Dermis blood vessel endothelial cell (primary cell): ENCODE results near the gene HIRIP3. TPM values are rescaled to one million over a fixed set of nuclear protein-coding genes. Genes with fewer than 3 reads are reported as not detected.
"Not testable (repeated sequence)": the region's sequence is repeated elsewhere in the genome, so short reads cannot be mapped to it uniquely, and the experiment has no call there.

Source experiments
- DNase-seq: peaks from one replicate; pipeline ENCODE4 v3.0.0; 2010
- total RNA-seq: library from RNA; depleted of rRNA; stranded (reverse); fragments of >200 nt; gene quantifications from 2 replicates; pipeline ENCODE4 v1.2.3, GENCODE V29; 2014

Gene HIRIP3
- total RNA-seq, 1 donor from 2014 or later: 6.3 TPM

- no peak for DNase-seq
These were observed 21.3 kb upstream of the HIRIP3 start for GRCh38 chr16:30016555-30017276.

- DNase-seq: not testable (repeated sequence)
These were observed 20.0 kb upstream of the HIRIP3 start for GRCh38 chr16:30015450-30015849.

DNA sequence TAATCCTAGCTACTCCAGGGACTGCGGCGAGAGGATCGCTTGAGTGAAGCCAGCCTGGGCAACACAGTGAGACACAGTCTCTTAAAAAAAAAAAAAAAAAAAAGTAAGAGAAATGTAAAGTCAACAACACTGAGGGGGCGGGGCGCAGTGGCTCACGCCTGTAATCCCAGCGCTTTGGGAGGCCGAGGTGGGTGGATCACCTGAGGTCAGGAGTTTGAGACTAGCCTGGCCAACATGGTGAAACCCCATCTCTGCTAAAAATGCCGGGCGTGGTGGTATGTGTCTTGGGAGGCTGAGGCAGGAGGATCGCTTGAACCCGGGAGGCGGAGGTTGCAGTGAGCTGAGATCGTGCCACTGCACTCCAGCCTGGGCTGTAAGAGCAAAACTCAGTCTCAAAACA lies 17.2 kb upstream of the HIRIP3 start:
- DNase-seq: not testable (repeated sequence)

- no peak for DNase-seq
These were observed 16.5 kb upstream of the HIRIP3 start for GRCh38 chr16:30011714-30012504.

DNA sequence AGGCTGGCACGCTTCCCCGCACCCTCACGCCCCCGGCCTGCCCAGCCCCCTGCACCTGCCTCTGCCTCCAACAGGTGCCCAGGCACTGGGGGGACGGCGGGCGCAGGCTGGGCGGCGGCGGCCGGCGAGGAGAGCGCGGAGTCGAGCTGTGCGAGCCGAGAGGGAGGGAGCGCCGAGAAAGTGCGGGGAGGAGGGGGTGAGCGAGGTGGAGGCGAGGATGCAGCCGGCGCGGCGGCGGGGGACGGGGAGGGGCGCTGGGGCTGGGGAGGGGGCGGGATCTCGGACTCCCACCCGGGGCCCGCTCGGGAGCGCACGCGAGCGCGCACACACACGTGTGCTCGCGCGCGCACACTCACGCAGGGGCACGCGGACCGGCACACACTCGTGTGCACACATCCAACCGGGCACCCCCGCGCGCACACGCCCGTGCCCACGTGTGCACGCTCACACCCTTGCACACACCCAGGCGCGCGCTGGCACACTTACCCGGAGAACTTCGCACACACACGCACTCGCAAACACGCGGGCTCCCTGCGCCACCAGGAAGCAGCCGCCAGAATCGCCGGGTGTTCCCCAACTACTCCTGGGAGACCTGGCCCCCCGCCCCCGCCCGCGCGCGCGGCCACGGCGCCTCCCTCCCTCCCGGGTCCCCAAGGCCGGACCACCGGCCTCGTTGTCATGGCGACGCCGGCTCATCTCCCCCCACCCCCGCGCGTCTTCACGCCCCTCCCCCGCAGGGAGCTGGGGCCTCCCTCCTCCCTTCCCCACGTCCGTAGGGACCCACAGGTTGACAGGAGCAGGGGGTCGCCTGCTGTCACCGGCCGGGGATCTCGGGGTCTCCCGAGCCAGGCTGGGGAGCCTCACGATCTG lies 15.7 kb upstream of the HIRIP3 start, which contains the start of gene DOC2A:
Gene DOC2A (minus strand): TSS at position 184 of the 870 bp plus-strand sequence. CDS start 805 bp downstream, outside the sequence.
- DNase-seq: no peak

DNA sequence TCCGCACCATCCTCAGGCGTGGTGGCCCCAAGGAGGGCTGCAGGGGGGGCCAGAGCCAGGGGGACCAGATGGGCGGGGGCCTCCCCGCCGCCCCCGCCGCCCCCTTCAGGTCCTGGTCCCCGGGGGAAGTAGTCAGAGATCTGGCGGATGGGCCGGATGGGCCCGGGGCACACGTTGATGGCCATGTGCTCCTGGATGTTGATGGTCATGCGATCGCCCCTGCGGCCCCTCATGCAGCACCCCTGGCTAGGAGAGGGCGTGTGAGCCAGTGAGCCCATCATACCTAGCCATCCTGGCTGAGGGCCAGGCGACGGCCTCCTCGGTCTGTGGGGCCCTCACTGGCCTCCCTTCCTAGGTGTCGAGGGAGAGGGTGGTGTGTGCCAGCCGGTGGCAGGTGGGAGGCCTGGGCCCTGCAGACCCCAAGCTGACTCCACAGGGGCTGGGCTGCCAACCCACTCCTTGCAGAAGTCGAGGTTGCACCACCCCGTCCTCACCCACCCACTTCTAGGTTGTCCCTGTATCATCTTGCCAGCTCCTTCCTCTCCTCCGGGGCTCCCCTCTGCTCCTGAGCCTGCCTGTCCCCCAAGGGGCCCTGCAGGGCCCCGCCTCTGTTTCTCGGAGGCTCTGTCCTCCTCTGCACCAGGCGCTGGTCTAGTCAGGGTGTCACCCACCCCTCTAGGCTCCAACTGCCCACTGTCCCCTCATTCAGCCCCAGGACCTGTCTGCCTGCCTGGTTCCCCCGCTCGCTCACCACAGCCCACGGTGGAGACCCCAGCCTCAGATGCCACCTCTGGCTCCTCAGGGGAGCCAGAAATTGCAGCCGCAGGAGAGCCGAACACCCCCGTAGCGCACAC lies 14.8 kb upstream of the HIRIP3 start:
- DNase-seq: no peak

DNA sequence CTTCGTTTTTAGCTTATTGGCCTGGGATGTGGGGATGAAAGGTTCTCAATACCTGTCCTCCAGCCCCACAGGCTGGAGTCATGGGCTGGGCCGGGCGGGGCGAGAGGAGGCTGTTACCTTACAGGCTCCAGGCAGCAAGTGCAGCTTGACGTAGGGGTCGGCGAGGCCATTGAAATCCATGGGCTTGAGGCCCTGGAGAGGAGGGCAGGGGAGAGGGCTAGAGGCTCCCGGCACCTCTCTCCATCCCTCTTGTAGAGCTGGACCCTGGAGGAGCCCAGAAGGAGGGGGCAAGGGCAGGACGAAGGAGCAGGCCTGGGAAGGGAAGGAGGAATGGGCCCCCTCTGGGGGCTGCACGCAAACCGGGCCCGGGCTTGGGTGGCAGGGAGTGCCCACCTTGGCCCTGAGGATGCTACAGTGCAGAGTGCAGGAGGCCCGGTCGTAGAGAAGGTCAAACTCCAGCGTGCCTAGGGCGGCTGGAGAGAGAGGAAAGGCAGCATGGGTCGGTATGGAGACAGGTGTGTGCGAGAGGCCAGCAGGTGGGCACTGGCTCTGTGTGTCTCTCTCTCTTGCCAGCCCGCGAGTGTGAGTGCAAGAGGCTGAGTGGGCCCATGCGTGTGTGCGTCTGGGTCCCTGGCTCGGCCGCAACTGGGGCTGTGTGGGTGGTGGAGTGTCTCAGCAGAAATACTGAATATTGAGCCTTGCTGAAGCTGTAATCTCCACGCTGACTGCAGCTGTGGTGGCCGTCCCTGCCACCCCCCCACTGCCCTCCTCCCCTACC lies 13.9 kb upstream of the HIRIP3 start:
- DNase-seq: no peak

- DNase-seq: no peak
These were observed 12.0 kb upstream of the HIRIP3 start for GRCh38 chr16:30007378-30007895.

GRCh38 chr16:30006659-30007377 lies 11.4 kb upstream of the HIRIP3 start:
- DNase-seq: no peak

DNA sequence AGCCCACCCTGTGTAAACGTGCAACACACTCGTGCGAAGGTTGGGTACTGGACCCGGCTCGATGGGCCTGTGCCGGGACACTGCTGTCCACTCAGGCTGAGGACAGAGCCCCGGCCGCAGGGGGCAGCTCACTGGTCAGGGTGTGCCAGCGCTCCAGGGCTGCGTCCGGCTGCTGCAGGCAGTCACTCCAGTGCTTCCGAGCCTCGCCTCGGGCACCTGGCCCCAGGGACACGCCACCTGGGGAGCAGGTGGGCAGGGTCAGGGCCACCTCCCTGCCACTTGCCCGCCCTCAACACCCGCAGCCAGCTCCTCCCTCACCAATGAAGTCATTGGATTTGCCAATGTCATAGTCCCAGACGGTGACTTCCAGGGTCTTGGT lies 10.7 kb upstream of the HIRIP3 start:
- DNase-seq: no peak

DNA sequence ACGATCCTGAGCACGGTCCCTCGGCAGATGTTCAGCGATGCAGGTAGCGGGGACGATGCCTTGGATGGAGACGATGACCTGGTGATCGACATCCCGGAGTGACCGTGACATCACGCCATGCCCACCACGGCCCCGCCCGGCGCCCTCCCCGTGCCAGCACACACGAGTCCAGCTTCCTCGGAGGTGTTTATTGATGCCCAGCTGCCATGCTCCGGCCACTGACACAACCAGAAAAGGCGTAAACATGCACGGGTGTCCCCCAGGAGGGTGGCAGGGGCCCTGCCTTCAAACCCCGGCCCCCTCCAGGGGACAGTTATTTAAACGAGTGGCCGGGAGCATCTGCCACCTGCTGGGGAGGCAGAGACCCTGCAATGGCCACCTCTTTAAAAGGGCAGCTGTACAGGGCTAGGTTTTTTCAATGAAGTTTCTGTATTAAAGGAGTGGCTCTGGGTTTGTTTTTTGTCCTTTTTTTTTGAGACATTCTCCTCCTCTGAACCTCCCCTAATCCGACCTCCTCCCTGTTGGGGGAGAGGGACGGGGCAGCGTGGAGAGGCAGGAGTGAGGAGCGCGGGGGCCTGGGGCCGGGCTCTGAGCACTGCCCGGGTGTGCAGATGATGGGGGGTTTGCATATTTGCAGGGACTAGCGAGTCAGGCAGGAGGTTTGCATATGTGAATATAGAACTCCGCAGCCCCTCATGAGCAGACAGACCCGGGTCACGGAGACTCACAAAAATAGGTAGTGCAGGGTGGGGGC lies 10.1 kb upstream of the HIRIP3 start:
- peak; percentile 71 for DNase-seq

GRCh38 chr16:30004811-30005242 lies 9.4 kb upstream of the HIRIP3 start:
- no peak for DNase-seq

- DNase-seq: no peak
These were observed 9.0 kb upstream of the HIRIP3 start for GRCh38 chr16:30004424-30004776.

- DNase-seq: no peak
These were observed 8.4 kb upstream of the HIRIP3 start for GRCh38 chr16:30003670-30004423.

DNA sequence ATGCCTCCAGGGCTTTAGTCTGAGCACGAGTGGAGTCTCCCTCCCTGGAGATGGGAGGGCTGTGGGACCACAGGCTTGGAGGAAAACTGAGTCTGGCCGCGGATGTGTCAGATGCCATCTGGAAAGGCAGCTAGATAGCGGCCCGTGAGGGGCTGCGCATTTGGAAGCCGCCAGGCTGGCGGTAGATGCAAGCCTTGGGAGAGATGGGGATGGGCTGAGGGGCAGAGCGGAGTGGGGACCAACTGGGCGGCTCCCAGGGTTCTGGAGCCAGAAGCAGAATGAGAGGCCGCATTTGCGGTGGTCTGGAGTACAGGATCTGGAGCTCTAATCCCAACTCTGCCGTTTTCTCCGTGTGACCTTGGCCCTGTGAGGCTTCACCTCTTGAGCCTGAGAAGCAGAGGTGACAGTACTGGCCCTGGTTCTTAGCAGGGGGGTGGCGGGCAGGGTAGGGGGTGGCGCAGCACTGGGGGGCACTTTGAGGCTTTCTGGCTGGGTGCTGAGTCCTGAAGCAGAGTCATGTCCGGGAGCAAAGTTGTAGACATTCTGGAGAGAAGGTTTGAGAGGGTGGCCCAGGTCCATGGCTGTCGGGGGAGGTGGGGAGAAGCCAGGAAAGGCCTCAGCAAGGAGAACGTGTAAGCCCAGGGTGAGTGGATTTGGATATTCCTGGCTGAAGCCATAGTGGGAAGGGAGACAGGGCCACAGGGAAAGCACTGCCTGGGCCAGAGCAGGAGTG lies 7.4 kb upstream of the HIRIP3 start:
- DNase-seq: no peak

GRCh38 chr16:30000735-30001631 lies 5.6 kb upstream of the HIRIP3 start:
- no peak for DNase-seq

DNA sequence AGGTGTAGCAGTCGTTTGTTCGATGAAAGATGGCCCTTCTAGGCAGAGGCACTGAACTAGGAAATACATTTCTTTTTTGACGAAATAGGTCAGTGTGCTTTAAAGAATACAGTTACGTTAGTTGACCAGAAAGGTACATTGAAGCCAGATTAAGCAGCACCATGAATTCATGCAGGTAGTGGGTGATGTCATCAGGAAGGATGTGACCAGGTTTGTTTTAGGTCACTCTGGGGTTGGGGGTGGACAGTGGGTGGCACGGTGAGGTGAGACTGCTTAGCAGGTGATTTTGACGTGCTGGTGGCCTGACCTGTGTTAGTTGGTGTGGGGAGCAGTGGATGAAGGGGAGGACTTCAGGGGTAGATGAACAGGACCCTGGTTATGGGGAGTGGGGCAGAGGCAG lies 4.2 kb upstream of the HIRIP3 start:
- DNase-seq: no peak
